HG03280 (cell line): ENCODE data around the gene SPTY2D1.
"Not testable (repeated sequence)": the region's sequence is repeated elsewhere in the genome, so short reads cannot be mapped to it uniquely, and the experiment has no call there.

Source experiments
- ATAC-seq: cut with Tn5 transposase; IDR thresholded peaks from one replicate; pipeline ENCODE4 v1.9.1; 2021; ENCODE audit warnings: mild to moderate bottlenecking, moderate library complexity; ENCODE audit not compliant: unreplicated experiment

Gene SPTY2D1, protein sequence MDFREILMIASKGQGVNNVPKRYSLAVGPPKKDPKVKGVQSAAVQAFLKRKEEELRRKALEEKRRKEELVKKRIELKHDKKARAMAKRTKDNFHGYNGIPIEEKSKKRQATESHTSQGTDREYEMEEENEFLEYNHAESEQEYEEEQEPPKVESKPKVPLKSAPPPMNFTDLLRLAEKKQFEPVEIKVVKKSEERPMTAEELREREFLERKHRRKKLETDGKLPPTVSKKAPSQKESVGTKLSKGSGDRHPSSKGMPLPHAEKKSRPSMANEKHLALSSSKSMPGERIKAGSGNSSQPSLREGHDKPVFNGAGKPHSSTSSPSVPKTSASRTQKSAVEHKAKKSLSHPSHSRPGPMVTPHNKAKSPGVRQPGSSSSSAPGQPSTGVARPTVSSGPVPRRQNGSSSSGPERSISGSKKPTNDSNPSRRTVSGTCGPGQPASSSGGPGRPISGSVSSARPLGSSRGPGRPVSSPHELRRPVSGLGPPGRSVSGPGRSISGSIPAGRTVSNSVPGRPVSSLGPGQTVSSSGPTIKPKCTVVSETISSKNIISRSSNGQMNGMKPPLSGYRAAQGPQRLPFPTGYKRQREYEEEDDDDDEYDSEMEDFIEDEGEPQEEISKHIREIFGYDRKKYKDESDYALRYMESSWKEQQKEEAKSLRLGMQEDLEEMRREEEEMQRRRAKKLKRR

DNA sequence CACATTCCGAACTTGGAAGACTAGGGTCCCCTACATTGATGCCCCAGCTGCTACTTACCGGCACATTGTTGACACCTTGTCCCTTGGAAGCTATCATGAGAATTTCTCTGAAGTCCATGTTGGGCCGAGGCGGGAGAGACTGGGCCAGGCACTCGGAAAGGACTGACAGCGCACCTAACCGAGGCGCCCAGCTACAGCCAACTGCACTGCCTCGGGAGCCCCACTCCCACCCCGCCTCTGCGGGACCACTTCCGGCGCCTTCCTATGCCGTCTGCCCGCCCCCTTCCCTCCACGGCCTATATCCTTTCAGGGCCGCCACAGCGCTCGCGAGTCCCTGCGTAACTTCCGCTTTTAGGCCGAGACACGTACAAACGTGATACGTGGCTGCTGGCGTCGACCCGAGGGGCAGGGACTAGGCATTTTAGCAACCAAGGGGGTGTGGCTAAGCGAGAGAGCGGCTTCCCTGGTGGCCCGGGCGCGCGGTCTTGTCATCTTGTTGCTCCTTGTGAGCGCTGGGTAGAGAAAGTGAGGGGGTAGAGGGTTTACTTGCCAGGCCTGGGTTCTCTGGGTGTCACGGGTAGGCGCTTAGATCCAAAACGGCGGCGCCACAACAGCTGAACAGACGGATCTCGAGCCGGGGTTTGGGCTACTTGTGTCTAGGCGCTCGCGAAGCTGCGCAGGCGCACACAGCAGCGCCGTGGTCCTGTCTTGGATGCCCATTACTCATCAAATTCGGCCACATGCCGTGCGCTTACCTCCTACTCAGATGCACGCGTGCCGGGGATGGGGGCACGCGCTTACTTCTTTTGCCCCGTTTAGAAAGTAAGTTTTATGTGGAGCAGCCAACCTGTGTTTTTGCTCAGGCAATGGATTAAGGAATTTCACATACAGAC is at the start of gene SPTY2D1:
Gene SPTY2D1 (minus strand): TSS at position 203 of the 893 bp plus-strand sequence. CDS start 85 bp downstream, at position 118.
- ATAC-seq = peak; percentile 96

DNA sequence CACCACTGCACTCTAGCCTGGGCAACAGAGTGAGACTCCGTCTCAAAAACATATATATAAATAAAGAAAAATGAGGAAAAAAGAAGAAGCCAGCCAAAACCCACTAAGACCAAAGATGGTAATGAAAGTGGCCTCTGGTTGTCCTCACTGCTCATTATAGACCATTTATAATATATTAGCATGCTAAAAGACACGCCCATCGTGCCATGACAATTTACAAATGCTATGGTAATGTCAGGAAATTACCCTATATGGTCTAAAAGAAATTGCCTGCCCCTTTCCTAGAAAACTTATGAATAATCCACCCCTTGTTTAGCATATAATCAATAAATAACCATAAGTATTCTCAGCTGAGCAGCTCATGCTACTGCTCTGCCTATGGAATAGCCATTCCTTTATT is 48.3 kb upstream of the SPTY2D1 start:
- ATAC-seq = no peak

GRCh38 chr11:18681949-18682348 is 47.8 kb upstream of the SPTY2D1 start:
- not testable (repeated sequence) for ATAC-seq

DNA sequence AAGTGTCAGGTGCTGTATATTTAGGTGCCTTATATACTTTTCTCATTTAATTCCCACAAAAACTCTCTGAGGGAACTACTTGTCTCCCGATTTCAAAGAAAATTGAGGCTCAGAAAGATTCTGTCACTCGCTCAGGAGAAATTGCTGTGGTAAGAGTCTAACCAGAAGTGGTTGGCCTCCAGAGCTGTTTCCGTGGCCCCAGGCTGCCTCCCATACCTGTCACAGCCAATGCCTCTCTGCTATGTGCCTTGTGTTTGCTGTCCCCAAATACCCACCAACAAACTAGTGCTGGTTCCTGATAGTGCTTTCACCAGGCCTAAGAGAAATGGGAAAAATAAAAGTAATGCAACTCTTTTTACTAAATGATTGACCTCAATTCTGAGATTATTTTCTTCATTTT is 43.4 kb upstream of the SPTY2D1 start:
- no peak for ATAC-seq

DNA sequence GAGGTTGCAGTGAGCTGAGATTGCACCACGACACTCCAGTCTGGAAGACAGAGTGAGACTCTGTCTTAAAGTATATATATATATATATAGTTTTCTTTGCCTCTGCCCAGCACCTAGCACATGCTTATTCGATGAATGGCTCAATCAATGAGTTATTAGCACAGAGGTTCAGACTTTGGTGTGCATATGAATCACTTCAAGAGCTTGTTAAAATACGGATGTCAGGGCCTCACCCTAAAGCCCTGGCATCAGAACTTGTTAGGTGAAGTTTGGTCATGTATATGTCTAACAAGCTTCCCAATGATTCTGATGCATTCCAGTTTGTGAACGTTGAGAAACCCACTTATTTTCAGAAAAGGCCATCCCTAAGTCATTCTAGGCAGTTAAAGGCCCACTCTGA is 42.7 kb upstream of the SPTY2D1 start:
- no peak for ATAC-seq

DNA sequence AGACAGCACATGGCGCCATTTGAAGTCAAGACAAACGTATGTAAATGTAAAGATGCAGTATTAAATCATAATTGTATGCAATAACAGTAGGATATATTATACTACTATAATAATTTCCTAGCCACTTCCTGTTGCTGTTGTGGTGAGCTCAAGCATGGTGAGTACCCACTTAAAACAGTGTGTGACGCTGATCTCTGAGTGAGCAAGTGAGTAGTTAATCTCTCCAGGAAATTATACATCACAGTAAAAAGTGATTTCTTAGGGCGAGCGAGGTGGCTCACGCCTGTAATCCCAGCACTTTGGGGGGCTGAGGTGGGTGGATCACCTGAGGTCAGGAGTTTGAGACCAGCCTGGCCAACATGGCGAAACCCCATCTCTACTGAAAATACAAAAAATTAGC is 38.1 kb upstream of the SPTY2D1 start:
- not testable (repeated sequence) for ATAC-seq

GRCh38 chr11:18671246-18671645 is 37.1 kb upstream of the SPTY2D1 start:
- ATAC-seq = no peak

DNA sequence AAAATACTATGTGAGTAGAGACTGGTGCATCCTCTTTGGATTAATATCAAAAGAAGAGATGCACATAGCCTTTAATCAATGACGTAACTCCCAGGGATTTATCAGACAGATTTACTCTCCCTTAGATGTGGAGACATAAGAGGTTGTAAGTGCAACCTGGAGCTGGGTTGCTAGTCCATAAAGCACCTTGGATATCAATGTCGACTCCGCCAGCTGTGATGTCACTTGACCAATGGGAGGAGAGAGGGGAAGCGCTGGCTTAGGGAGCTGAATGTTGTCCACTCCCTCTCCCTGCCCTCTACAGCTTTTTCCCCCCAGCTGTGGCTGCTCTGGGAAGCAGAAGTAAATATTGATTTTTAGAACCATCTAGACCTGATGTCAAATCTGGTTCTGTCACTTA is 35.6 kb upstream of the SPTY2D1 start:
- no peak for ATAC-seq

DNA sequence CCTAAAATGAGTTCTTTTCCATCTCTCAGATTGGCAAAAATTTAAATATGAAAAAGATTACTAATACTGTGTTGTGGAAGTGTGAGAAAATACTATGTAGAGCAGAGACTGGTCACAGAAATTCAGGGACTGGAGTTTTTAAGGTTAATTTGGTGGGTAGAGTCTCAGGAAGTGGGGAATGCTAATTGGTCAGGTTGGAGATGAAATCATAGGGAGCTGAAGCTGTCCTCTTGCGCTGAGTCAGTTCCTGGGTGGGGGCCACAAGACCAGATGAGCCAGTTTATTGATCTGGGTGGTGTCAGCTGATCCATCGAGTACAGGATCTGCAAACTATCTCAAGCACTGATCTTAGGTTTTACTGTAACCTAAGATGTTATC is 35.1 kb upstream of the SPTY2D1 start:
- ATAC-seq = no peak

GRCh38 chr11:18668131-18668530 is 34.0 kb upstream of the SPTY2D1 start:
- no peak for ATAC-seq

- ATAC-seq = not testable (repeated sequence)
These were observed 31.3 kb upstream of the SPTY2D1 start for GRCh38 chr11:18665353-18665872.

- no peak for ATAC-seq
These were observed 23.5 kb upstream of the SPTY2D1 start for GRCh38 chr11:18657673-18658072.

- ATAC-seq = no peak
These were observed 16.9 kb upstream of the SPTY2D1 start for GRCh38 chr11:18650859-18651557.

GRCh38 chr11:18650353-18650752 is 16.2 kb upstream of the SPTY2D1 start:
- ATAC-seq = no peak

DNA sequence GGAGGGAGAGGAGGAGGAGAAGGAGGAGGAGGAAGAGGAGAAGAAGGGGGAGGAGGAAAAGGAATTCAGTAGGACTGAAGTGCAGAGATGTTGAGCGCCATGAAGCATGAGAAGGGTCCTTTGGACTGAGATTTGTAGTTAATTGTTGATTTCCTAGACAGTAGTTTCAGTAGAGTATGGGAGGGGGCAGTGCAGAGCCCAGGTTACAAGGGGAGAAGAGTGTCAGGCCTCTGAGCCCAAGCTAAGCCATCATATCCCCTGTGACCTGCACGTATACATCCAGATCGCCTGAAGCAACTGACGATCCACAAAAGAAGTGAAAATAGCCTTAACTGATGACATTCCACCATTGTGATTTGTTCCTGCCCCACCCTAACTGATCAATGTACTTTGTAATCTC is 8.9 kb upstream of the SPTY2D1 start:
- not testable (repeated sequence) for ATAC-seq

DNA sequence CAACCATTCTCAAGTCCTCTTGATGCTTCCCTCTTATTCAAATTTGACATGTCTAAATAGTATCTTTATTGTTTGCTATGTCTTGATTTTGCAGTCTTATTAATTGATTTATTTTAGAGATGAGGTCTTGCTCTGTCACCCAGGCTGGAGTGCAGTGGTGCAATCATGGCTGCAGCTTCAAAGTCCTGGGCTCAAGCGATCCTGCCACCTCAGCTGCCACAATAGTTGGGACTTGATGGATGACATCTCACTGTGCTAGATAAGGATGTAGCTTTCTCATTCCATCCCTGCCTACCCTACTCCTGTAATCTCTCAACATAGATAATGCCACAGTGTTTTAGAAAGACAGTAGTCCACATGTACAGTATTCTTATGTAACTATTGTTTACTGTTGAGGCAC is 7.5 kb upstream of the SPTY2D1 start:
- ATAC-seq = no peak

DNA sequence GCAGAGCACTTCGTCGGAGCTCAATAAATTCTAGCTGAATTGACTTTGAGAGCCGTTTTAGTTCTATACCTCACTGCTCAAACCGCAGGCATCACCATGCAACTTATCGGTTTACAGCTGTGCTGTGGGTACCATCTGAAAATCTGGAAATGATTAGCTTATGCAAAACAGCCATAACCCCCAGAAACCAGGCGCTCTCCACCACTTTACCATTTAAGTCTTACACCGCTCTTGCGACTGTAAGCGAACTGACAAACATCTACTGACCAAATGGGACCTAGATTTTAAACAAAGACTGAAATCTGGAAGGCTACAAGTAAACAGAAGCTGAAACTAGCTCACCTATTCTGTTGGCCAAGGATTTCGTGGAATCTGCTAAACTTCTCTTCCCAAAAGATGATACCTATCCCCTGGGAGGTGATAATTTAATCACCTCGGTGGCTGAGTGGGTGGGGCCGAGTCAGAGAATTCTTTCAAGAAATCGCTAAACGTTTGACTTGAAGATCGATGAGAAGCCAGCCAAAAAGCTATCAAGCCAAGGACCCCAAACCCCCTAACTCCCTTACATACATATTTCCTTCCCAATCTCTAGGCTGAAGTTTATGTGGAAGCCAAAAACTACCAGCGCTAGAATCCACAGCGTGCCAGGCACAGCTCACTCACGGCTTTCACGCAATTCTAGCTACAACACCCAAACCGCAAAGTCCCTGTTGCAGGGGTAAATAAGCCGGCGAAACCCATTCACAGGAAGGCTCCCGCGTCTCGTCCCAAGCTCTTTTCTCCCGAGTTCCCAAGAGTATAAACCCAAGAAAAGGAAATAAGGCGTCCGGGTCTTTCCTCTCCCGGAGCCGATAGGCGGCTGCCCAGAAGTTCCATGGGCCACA is 644 bp downstream of the SPTY2D1 start:
- ATAC-seq = peak; percentile 55

DNA sequence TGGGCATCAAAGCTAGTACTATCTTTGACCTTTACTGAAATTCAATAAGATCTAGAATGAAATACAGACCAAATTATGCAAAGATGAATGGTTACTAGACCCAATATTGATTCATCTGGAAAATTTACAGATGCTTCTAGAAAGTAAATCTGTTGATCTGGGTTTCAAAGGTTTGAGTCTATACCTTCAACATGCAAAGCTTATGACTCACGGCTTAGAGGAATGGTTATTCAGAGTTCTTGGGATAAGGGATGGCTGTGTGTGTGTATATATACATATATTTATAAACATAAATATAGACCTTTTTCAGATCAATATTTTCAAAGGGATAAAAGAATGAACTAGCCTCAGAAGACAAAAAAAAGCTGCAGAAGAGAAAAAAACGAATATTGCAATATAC is 1.3 kb downstream of the SPTY2D1 start:
- no peak for ATAC-seq

DNA sequence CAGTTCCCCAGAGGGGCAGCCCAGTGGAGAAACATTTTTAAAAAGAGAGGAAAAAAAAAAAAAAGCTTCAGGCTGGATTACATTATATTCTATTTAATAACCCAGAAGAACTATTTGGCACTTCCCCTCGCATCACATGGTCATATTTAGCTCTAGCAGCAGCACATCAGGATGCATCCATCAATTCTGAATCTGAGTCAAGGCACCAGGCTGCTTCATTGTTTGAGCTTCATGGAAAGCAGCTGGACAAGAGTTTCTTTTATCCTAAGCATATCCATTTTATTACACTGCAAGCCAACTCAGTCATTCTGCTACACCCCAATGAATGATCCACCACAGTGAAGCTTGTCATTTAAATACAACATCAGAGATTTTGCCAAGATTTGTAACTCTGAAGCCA is 10.0 kb downstream of the SPTY2D1 start:
- ATAC-seq = no peak

DNA sequence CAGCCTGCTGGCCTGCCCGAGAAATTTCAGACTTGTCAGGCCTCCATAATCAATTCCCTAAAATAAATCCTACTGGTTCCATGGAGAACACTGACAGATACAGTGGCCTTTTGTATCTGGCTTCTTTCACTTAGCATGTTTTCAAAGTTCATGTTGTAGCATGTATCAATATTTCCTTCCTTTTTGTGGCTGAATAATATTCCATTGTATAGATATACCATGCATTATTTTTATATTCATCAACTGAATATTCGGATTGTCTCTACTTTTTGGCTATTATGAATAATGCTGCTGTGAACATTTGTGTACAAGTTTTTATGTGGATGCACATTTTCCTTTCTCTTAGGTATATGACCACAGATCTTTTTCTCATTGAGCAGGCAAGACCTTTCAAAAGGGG is 10.4 kb downstream of the SPTY2D1 start:
- ATAC-seq = no peak
